Pons (tissue), 1 donor: ENCODE measurements around the gene MAP3K14.
A peak's percentile ranks its signal among the peaks of the same experiment; 100 is the strongest.
"Not testable (repeated sequence)": the region's sequence is repeated elsewhere in the genome, so short reads cannot be mapped to it uniquely, and the experiment has no call there.

Experiments used
- DNase-seq: peaks from one replicate; pipeline ENCODE4 v3.0.0-alpha.2; 2016; ENCODE audit warnings: low spot score

Gene MAP3K14

GRCh38 chr17:45315648-45316433 is 979 bp downstream of the MAP3K14 start:
- DNase-seq = peak; percentile 11

- peak; percentile 66 for DNase-seq
Observed at GRCh38 chr17:45314741-45315647, 1.8 kb downstream of the MAP3K14 start.

DNA sequence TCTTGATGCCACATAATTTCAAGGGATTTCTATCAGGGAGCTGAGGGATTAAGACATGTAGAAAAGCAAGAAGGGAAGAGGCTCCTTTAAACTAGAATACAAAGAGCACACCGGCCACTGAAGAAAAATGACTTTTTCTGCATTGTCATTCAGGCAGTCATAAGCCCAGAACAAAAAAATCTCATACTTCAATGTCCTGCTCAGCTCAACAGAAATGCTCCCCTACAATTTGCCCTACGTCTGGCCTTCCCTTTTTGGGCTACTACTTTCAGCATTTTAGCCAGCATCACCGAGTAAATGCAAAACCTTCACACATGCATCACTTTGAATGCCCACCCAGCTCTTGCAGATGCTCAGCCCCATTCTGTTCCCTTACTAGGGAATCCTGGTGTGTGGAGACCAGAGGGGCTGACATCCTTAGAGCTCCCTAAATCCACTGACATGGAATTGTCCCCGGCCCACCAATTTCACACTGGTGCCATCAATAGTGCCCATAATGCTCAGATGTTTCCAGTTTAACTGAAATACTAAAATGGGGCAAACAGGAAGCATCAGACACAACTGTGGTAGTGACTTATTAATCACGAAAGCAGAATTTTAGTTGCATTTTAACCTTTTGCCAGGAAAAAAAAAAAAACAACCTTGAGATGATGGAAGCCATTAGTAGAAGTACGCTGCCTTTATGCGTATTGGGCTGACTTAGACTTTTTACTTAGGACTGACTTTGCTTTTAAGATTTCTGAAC is 2.7 kb downstream of the MAP3K14 start:
- peak; percentile 3 for DNase-seq

- DNase-seq = no peak
Observed at GRCh38 chr17:45313421-45313771, 3.4 kb downstream of the MAP3K14 start.

DNA sequence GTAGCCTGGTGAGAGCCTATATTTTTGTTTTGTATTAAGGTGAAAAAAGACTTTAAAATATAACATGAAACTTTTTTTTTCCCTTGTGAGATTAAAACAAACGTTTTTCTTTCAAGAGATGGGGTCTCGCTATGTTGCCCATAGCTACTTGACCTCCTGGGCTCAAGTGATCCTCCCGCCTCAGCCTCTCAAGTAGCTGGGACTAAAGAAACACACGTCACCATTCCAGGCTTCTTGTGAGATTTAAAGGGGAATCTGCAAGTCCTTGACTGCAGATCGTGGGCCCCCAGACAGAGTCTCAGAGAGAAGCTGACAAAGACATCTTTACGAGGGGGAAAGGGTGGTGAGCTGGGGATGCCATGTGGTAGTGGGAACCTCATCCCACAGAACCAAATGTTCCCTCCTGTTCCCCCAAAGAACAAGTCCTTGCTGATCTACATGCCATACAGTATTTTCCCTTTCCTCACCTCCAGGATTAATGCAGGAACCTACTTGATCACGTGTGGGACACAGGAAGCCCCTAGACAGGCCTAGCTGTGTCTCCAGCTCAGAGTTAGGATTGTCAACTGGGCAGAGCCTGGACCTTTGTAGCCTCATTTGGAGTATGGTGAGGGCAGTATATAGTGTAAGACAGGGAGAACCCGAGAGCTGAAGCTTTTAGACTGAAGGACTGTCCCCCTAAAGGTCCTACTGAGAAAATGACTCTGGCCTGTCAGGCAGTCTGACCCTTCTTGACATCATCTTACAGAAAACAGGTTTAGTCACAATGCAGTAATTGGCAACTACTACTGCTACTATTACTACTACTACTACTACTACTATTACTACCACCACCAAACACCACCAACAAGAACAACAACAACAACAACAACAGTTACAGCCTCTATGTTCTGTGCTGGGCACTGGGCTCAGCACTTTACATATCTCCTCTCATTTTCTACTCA is 4.1 kb downstream of the MAP3K14 start:
- peak; percentile 6 for DNase-seq

- peak; percentile 46 for DNase-seq
Observed at GRCh38 chr17:45311760-45312476, 4.9 kb downstream of the MAP3K14 start.

GRCh38 chr17:45311401-45311759 is 5.4 kb downstream of the MAP3K14 start:
- no peak for DNase-seq

DNA sequence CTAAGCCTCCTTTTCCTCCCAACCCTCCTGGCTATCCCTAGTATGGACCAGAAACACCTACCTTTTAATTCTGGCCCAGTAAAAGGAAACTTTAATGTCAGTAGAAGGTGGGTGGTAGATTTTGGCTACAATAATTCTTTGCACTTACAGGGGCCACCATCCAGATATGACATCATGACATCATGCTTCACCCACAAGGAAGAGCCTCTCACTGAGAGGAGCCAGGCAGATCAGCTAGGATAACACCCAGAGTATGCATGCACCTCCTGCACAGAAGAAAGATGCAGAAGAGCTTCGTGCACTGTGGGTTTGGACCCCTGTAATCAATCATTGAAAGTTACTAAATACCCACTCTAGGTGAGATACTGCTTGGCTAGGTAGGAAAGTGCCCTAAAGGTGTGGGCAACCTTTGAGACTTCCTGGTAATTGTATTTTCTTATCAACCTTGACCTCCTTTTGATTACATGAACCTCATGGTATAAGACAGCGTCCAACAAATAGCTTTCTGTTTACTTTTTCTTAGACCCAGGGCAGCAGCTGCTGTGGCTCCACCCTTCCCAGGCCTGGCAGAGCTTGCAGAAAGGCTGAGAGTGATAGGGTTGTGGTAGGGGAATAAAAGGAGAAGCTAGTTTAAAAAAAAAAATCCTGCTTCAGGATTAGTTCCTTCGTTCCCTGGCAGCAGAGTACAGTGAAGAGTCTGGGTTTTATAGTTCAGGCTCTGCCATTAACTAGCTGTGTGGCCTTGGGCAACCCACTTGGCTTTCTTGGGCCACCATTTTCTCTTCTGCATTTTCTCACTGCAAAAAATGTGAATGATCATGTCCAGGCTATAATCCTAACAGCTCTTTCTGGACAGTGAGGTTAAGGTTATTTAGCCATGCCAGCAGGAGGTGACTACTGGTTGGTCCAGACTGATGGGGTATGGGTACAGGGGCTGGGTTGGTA is 6.2 kb downstream of the MAP3K14 start:
- peak; percentile 45 for DNase-seq

GRCh38 chr17:45309400-45309799 is 7.4 kb downstream of the MAP3K14 start:
- no peak for DNase-seq

DNA sequence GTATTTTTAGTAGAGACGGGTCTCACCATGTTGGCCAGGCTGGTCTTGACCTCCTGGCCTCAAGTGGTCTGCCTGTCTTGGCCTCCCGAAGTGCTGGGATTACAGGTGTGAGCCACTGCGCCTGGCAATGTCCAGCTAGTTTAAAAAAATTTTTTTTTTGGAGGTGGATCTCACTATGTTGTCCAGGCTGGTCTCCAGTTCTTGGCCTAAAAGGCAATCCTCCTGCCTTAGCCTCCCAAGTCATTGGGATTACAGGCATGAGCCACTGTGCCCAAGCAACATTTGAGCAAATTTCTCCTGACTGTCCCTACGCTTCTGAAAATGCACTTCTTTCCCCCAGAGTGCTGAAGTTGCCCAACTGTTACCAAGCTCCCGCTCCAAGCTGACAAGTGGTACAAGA is 8.0 kb downstream of the MAP3K14 start:
- no peak for DNase-seq

DNA sequence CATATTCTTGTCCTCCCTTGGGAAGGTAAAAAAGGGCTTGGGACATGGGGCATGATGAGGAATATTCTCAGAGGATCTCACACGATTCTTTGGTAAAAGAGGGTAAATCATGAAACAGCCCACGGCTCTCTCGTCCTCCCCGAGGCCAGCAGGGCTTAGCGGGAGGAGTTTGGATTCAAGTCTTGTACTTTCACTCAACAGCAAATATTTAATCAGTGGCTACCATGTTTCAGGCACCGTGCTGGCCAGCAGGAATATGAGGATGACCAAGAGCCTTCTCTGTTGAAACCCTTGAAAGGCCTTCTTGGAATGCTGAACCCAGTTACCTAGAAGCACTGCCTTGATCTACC is 8.8 kb downstream of the MAP3K14 start:
- DNase-seq = no peak

GRCh38 chr17:45307290-45308015 is 9.4 kb downstream of the MAP3K14 start:
- peak; percentile 71 for DNase-seq

GRCh38 chr17:45306623-45307022 is 10.2 kb downstream of the MAP3K14 start:
- DNase-seq = no peak

GRCh38 chr17:45306094-45306493 is 10.7 kb downstream of the MAP3K14 start:
- no peak for DNase-seq

DNA sequence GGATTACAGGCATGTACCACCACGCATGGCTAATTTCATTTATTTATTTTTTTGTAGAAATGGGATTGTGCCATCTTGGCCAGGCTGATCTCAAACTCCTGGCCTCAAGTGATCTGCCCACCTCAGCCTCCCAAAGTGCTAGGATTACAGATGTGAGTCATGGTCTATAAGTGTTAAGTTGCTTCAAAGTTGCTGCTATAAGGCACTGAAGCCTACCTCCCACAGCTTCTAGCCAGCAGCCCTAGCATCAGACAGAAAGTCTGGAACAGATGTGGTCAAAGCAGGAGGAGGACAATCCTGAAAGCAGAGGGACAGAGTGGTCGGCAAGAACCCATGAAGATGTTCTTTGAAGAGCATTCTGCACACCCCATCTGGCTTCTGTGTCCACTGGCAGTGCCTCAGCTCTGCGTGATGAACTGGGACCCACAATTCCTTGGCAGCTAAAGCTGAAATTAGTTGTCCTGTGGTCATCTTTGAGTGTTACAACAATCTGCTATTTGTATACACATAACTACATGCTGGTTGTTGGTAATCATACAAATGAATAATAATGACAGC is 11.2 kb downstream of the MAP3K14 start:
- DNase-seq = no peak

DNA sequence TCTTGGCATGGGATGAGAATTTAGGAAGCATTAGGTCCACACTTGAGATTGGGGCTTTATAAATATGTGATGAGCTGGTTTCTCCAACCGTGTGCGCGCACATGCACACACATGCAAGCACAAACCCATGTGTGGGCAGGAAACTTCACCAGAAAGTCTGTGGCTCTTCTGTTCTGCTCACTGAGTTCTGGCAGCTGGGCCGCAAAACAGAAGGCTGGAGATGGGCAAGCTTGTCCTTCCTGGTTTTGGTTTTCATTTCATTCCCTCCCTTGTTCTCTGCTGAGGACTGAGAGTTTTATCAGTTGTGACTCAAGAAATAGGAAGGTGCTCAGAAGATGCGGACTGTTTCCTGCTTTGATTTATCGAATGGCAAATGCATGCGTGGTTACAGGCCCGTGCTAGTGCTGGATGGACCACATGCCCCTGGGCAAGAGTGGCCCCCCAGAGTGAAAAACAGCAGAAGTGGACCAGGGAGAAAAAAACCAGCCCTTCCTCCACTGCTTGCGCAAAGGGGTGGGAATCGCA is 14.1 kb downstream of the MAP3K14 start:
- peak; percentile 63 for DNase-seq

- DNase-seq = not testable (repeated sequence)
Observed at GRCh38 chr17:45302220-45302619, 14.6 kb downstream of the MAP3K14 start.

GRCh38 chr17:45301674-45302073 is 15.1 kb downstream of the MAP3K14 start:
- DNase-seq = no peak
